ENCODE results near the gene FRMD8.
A peak's percentile ranks its signal among the peaks of the same experiment; 100 is the strongest.

The FRMD8 gene

GRCh38 chr11:65376138-65376713 is 10.2 kb upstream of the FRMD8 start:
- DNase-seq = no peak

GRCh38 chr11:65377036-65377435 is 9.4 kb upstream of the FRMD8 start:
- no peak for DNase-seq

GRCh38 chr11:65377777-65378176 is 8.7 kb upstream of the FRMD8 start:
- no peak for DNase-seq

GRCh38 chr11:65378208-65378927 is 8.1 kb upstream of the FRMD8 start:
- no peak for DNase-seq

- DNase-seq = no peak
These were observed 7.4 kb upstream of the FRMD8 start for GRCh38 chr11:65378928-65379638.

- DNase-seq = no peak
These were observed 6.6 kb upstream of the FRMD8 start for GRCh38 chr11:65379698-65380459.

GRCh38 chr11:65380460-65381119 is 5.8 kb upstream of the FRMD8 start:
- peak in 1 of 2 experiments; percentile 41 for DNase-seq

GRCh38 chr11:65381716-65382032 is 4.8 kb upstream of the FRMD8 start:
- no peak for DNase-seq

- peak; percentile 73 to 90 for DNase-seq
These were observed 4.2 kb upstream of the FRMD8 start, which contains the start of gene SLC25A45 for GRCh38 chr11:65382033-65382803. Gene SLC25A45 (minus strand): TSS chr11:65382646. CDS start chr11:65381951, 695 bp downstream.

GRCh38 chr11:65382804-65383368 is 3.6 kb upstream of the FRMD8 start:
- DNase-seq = no peak

- DNase-seq = no peak
These were observed 2.7 kb upstream of the FRMD8 start for GRCh38 chr11:65383778-65384177.

- no peak for DNase-seq
These were observed 2.0 kb upstream of the FRMD8 start for GRCh38 chr11:65384301-65384889.

- DNase-seq = no peak
These were observed 2.3 kb downstream of the FRMD8 start for GRCh38 chr11:65388731-65389130.

GRCh38 chr11:65389294-65389980 is 3.0 kb downstream of the FRMD8 start:
- DNase-seq = no peak

GRCh38 chr11:65390099-65390941 is 3.9 kb downstream of the FRMD8 start:
- no peak for DNase-seq

GRCh38 chr11:65390996-65391395 is 4.6 kb downstream of the FRMD8 start:
- no peak for DNase-seq

GRCh38 chr11:65392186-65392829 is 5.9 kb downstream of the FRMD8 start:
- DNase-seq = no peak

GRCh38 chr11:65392899-65393298 is 6.5 kb downstream of the FRMD8 start:
- no peak for DNase-seq

GRCh38 chr11:65393513-65394079 is 7.2 kb downstream of the FRMD8 start:
- no peak for DNase-seq

Measured in NCI-H526 (cell line).